Measurements from ENCODE around the gene KTN1.

The KTN1 gene

DNA sequence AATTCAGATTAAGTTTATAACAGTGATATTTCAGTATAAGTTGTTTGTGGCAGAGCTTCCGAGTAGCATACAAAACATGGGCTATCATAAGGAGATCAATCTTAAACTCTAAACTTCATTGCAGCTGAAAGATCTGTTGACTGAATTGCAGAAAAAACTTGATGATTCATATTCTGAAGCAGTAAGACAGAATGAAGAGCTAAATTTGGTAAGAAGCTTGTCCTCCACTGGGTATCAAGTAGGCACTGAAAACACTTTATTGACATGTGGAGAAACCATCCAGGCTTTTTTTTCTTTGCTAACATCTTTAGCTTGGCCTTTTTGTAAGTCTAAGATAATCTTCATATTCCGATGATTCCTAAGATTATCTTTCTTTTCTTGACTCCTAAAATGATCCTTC lies 93.0 kb downstream of the KTN1 start:
- DNase-seq (ENCODE audit: low read depth): no peak

DNA sequence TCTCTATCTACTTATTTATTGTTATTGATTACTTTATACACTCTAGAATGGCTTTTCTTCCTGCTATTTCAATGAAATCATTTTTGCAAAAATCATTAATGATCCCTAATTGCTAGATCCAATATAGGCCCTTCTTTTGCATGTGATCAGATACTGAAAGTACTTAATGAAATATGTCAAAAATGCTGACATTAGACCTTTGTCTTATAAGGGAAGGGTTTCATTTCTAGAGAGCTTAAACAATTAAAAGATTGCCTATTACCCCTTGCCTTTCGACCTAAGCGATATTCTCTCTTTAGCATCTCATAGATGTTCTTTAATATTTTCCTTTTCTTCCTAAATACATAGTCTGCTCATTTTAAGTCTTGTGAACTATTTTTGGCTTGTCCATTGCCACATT lies 101.1 kb downstream of the KTN1 start:
- DNase-seq (ENCODE audit: low read depth): no peak

DNA sequence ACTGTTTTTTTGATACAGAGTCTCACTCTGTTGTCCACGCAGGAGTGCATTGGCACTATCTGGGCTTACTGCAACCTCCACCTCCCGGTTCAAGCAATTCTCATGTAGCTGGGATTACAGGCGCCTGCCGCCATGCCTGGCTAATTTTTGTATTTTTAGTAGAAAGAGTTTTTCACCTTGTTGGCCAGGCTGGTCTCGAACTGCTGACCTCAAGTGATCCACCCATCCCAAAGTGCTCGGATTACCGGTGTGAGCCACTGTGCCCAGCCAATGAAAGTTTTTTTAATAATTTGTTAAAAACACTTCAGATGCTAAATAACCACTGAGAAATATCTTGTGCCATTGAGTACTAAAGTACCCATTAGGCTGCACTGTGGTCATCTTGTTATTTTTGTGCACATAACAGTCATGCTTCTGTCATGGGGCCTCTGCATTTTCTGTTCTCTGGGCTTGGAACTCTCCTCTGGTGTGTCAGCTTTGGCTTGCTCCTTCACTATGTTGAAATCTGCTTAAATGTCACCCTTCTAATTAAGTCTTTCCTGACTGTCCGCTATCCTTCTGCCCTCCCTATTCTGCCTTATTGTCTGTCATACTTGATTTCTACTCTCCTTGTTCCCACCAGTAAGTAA lies 105.1 kb downstream of the KTN1 start:
- DNase-seq (ENCODE audit: low read depth): no peak

DNA sequence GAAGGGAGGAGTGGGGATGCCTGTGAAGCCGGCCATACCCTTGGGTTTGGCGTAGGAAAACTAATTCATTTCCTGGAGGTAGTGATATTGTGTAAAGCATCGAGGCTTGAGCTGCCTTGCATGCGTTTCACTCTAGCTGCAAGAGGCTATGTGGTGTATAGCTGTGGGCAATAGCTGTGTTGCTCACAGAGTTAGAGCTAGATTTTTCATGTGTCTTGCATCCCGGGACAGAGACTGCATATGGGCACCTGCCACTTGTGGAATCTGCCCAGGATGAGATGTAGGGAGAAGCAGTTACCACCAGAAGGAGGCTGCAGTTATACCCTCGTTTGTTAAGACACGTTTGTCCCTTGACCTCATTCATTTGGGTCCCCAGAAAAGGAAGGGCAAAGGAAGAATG lies 106.7 kb downstream of the KTN1 start:
- DNase-seq (ENCODE audit: low read depth): no peak

DNA sequence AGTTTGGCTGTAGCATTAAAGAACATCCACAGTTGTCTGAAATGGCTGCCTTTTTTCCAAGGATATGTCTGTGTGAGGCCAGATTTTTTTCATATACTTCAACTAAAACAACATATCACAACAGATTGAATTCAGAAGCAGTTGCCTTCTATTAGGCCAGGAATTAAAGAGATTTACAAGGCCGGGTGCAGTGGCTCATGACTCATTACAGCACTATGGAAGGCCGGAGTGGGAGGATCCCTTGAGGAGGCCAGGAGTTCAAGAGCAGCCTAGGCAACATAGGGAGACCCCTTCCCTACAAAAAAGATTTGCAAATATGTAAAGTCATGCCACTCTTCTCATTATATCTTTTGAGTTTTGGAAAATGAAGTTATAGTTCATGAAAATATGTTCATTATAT lies 108.6 kb downstream of the KTN1 start:
- no peak for DNase-seq (ENCODE audit: low read depth)

DNA sequence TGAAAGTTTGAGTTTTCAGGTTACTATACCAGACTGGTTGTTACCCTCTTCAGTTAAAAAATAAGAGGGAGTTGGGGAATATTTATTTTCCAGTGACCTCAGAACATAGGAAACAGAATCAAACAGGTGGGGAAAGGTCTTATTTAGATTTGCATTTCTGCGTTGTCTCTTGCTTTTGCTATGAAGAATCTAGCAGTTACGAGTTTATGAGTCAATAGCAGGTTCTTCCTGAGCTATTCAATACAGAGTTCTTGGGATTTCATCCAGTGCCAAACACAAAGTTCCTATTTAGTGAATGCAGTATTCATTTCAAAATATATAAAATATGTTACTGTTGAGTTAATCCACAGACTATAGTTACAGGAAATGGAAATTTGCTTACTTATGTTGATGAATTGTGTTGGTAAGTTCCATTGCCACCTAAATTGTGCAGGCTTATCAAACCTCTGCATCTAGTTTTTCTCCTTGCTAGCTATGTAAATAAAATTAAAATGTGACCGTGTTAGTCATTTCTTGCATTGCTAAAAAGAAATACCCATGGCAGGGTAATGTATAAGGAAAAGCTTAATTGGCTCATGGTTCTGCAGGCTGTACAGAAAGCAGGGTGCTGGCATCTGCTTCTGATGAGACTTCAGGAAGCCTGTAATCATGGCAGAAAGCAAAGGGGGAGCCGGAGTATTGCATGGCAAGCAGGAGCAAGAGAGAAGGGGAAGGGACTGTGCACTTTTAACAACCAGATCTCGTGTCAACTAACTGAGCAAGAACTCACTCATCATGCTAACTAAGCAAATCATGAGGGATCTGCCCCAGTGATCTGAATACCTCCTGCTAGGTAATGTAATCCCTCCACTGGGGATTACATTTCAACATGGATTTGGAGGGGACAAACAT lies 110.2 kb downstream of the KTN1 start:
- no peak for DNase-seq (ENCODE audit: low read depth)

DNA sequence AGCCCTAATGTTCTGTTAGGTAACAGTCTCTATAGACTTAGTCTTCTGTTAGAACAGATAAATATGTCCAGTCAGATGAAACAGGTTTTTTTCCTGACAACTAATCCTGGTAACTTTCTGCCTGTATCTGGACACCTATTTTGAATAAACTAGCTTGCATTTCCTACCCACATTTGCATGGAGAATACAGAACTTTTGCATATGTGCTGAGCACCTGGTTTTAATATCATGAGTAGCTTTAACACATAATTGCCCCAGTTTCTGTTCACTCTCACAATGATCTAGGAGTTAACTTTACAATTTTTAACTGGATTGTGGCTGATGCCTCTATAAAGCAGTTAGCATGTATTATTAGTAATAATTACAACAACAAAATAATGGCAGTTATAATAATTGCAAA lies 111.7 kb downstream of the KTN1 start:
- DNase-seq (ENCODE audit: low read depth): no peak

DNA sequence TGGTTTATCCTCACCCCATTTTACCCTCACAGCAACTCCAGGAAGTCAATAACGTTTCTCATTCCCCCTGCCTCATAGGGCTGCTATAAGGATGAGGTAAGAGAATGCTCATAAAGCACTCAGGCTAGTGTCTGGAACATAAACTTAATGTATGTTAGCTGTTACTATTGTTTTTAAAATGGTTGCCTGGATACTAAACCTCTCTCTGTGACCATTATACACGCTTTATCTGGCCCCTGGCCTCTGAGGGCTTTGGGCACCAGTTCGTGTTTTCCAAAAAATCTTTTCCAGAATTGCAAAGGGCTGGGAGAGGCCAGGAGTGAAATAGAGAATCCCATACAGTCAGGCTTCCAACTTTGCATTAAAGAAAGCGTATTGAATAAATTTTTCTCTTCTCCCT lies 113.9 kb downstream of the KTN1 start:
- no peak for DNase-seq (ENCODE audit: low read depth)

DNA sequence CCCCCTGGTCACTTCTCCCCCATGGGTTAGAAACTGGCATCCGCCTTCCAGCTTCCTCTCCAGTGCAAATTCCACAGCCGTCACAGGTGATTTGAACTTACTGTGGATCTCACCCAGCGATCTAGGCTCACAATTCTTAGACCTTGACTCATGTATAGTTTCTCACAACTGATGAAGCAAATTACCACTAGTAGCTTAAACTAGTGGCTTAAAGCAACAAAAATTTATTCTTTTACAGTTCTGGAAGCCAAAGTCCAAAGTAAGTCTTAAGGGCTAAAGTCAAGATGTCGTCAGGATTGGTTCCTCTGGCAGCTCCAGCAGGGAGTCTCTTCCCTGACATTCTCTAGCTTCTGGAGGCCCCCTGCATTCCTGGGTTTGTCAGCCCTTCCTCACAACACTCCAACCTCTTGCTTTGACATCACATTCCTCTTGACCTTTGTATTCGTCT lies 117.4 kb downstream of the KTN1 start:
- no peak for DNase-seq (ENCODE audit: low read depth)

DNA sequence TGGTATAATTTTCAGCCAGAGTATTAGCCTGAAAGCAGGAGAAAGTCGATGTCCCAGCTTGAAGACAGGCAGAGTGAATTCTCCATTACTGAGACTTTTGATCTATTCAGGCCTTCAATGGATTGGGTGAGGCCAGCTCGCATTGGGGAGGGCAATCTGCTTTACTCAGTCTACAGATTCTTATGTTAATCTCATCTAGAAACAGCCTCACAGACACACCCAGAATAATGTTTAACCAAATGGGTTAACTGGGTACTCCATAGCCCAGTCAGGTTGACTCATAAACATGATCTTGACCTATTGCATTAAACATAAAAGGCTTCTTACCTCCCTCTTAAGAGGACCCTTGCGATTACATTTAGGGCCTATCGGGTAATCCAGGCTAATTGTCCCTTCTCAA lies 118.0 kb downstream of the KTN1 start:
- DNase-seq (ENCODE audit: low read depth): no peak

DNA sequence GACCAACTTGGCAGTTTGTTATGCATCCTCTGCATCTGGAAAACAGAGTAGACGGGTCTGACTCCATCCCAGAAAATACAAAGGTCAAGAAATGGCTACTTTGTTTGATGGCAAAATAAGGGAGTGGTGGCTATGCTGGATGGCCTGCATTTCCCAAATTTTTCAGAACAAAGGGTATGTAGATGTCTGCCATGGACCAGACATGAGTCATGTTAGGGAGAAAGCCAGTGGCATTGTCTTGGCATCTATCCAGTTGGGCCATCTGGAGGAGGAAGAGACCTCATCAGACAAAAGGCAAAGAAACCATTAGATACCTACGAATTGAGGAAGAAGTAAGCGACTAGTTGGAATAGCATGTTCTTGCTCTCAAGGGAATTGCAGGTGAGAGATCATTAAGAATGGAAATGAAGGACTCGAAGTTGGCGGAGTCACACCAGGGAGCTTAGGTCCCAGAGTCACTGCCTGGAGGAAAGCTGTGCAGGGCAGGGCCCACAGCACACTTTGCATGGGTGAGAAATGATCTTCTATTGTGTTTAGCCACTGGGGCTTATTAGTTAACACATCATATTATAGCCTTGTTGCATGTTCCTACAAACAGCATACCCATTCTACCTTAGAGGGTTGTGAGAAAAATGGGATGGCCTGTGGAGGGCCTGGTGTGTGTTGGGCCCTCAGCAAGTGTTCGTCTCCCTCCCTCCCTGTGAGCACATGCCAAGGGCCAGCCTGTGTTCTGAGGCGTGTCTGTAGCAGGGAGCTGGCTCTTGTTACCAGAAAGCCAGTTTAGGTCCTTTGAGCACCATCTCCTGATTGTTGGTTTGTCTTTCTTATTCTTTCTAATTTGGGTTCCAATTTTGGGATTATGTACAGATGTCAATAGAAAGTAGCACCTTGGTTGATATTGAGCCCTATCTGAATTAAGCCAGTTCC lies 119.4 kb downstream of the KTN1 start:
- no peak for DNase-seq (ENCODE audit: low read depth)

DNA sequence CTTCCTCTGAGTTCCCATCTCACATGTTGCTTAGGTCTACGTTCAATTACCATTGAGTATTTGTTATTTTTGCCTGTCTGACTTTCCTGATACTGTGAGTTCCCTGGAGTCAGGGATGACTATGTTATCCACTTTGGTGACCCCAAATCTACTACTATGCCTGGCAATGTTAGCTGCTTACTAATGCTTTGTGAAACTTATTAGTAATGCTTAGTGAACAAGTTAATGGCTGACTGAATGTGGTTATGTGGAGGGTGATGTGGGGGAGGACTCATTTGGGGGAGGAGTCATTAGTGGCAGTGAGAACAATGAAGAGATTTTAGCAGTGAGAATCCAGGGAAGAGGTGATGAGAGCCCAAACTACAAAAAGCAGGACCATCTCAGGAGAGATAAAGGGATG lies 121.6 kb downstream of the KTN1 start:
- DNase-seq (ENCODE audit: low read depth): no peak

DNA sequence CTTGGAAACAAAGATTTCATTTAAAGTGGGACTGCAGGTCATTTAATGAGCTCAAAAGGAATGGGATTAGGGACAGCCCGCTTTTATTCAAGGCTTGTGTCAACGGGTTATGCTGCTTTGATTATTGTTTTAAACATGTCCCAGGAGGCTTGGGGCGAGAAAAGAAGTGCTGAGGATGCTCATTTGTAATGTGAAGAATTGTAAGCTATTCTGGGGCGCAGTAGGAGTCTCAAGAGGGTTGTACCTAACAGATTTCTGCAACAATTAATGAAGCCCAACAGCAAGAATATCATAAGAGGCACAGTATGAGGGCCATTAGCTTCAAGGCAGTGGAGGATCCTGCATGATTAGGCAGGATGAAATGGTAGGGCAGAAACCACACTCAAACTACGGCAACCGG lies 122.5 kb downstream of the KTN1 start:
- DNase-seq (ENCODE audit: low read depth): no peak

DNA sequence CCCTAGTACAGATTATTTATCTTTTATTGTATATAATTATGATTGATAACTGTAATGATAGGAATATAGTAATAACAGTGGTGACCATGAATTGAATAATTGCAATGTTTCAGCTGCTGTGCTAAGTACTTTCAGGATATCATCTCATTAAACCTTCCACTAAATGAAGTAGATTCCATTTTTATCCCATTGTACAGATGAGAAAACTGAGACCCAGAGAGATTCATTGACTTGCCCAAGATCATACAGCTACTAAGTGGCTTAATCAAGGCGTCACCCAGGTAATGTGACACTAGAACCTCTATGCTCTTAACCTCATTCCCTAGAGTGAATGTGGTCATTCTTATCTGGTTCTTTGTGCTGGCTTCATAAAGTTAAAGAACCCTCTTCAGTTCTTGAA lies 124.6 kb downstream of the KTN1 start:
- DNase-seq (ENCODE audit: low read depth): no peak

DNA sequence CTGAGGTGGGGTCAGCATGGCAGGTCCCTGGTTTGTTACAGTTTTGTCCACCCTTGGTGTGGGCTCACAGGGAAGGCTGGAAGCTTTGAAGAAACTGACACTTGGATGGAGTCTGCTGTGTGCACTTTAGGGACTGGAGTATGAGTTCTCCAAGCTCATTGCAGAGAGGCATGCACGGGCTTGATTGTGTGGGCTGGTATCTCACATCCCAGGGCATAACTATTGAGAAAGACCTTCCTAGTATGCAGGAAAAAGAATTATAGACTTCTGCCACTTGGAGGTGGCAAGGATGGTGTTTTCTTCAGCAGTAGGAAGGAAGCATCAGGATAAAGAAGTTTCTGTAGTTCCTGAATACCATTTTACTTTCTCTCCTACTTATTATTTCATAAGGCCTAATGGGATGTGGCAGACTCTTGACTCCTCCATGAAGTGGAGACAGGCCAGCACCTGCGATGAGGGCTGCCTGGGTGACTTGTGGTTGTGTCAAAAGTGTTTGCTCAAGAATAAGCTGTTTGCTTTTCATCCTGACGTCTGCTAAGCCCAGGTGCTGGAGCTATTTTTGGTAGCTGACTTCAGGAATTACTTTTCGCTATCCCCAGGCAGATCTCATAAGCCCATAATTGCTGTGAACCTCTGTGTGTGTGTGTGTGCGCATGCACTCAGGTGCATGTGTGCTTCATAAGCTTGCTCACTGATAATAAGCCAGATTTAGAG lies 125.8 kb downstream of the KTN1 start:
- DNase-seq (ENCODE audit: low read depth): no peak

DNA sequence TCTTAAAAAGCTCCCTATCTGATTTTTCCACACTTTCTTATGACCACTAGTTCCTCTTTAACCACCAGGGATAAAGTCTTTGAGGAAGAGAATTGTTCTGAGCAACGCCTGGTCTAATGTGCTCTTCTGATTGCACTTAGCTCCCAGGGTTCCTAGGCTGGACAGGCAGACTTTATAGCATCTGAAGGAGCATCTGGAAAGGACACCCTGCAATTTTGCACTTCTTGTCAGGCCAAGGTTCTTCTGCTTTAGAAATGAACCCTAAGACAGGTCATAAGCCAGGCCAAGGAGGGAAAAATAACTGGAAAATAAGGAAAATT lies 126.3 kb downstream of the KTN1 start:
- DNase-seq (ENCODE audit: low read depth): no peak

DNA sequence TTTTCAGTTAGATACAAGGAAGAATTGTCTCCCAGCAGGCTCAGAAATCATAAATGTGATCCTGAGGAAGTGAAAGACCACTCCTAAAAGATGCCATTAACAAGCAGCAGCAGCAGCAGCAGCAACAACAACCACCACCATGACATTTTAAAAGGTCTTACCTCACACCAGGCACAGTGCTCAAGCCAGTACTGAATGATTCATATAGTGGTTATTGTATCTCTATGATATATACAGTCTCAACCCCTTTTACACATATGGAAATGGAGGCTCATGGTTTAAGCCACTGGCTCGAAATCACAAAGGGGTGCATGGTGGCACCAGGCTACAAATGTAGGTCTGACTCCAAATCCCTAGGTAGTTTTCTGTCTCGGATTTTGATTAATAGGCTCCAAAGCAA lies 126.9 kb downstream of the KTN1 start:
- no peak for DNase-seq (ENCODE audit: low read depth)

DNA sequence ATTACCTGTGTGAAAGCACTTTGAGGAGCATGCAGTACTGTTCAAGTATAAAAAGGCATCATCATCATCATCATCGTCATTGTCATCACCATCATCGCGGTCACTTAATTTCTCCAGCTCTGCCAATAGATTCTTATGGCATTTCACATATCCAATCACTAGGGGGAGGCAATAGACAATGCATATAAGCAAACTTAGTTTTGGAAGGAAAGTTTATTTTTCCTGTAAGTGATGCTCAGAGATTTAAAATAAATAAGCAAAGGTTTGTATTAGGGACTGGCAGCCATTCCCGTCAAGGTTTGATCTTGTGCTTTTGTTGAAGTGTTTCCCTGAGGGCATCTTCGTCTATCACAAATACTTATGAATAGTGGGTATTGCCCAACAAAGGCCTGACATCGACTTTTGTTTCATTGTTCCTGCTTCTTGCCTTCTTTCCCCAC lies 127.4 kb downstream of the KTN1 start:
- no peak for DNase-seq (ENCODE audit: low read depth)

DNA sequence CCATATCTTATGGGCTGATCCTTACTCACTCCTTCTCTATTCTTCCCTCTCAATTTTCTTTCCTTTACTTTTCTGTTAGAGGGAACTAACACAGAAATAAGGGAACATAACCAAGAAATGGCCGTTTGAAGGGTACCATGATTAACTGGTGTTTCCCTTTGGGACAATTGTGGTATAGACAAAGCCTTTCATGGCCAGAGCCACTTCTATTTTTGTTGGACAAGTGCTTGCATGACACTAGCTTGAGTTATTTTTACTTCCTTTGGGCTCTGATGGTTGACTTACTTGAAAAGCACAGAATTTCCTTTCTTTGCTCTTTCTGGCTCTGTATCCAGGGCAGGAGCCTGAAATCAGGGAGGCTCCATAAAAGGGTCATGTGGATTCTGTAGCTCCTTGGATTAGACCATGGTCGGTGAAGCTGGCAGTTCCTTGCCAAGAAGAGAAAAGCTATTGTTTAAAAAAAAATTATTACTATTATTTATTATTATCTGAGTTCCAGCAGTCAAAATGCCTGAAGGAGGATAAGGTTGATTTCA lies 130.6 kb downstream of the KTN1 start:
- no peak for DNase-seq (ENCODE audit: low read depth)

DNA sequence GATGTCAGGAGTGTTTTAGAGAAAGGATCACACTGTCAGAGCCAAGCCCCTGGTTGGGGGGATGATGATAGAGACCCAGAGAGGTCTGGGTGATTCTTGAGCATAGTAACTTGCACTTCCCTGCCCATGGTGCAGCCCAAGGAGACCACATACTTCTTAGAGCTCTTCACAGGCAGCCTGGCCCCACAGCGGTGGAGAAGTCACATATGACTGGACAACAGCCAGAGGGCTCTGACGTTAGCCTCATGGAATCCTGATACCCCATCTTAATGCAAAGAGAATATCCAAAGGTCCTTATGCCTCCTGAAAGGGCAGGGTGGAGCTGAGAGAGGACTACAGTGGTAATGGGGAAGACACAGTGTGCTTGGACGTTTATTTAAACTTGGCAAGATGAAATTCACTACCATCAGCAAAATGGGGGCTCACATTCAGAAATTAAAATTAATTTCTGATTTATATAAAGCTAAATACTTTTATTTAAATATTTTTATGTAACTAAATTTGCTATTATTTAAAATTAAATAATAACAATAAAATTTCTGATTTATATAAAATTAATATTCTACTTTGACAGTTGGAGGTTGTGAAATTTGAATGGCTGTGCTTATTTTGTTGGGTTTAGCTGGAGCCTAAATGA lies 131.3 kb downstream of the KTN1 start:
- DNase-seq (ENCODE audit: low read depth): no peak

DNA sequence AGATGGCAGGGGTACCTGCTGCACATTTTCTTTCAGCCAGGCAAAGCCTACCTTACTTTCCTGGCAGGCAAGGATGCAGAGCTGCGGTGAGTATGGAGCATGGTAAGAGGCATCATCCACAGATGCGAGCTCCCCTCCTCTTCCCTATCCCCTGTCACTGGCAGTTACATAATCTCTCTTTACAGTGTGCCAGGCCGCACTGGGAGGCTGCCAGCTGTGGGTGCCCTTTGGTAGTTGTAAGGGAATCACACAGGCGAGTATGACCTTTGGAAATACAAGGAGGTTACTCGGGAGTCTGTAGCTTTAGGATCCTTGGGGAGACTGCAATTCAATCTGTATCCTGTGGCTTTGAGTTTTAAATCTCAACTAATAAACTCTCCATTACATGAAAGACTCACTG lies 132.5 kb downstream of the KTN1 start:
- DNase-seq (ENCODE audit: low read depth): no peak

Data from stimulated activated CD8-positive, alpha-beta memory T cell treated with anti-CD3 and anti-CD28 coated beads, Interleukin-4, amount 100 ng/mL, for 24 hours (primary cell).